SK-N-SH (cell line): Measurements from ENCODE around the gene RGS6. TPM values are rescaled to one million over a fixed set of nuclear protein-coding genes. Genes with fewer than 3 reads are reported as not detected.

Experiments
- CTCF ChIA-PET: fragments of 300-600, 350-600 bp; formaldehyde crosslinking; extraction: SDS; loops from one replicate; lab custom pipeline; 2021; lab: Yijun Ruan, JAX
- POLR2A ChIA-PET: fragments of 350-600 bp; sonication (Branson Sonifier 250); formaldehyde crosslinking; extraction: SDS; loops from one replicate; lab custom pipeline; 2020; ENCODE audit warnings: antibody characterized with exemption, inconsistent platforms; lab: Yijun Ruan, JAX
- DNase-seq: peaks from one replicate; pipeline ENCODE4 v3.0.0; 2012
- H2AFZ ChIP-seq: fragments of 200-600 bp; sonication (generic); 2 replicates; pipeline ENCODE4 v1.8.1; 2016; ENCODE audit warnings: antibody characterized with exemption, mild to moderate bottlenecking, low read depth
- H3F3A ChIP-seq: fragments of 200-600 bp; sonication (generic); replicated peaks from 2 replicates; pipeline ENCODE3; 2016; ENCODE audit warnings: antibody characterized with exemption, mild to moderate bottlenecking; ENCODE audit not compliant: insufficient read depth
- H3K27ac ChIP-seq, 2 experiments: fragments of 200-500 bp in 1 of 2; fragments of 200-600 bp in 1 of 2; sonication (Bioruptor generic) in 1 of 2; sonication (generic), shearing (Covaris generic) in 1 of 2; 2 replicates each; pipeline versions ENCODE4 v1.5.1 to v1.6.1; 2014 to 2016; ENCODE audit warnings: low read depth in 2 of 2, inconsistent platforms in 1 of 2, low read length in 1 of 2, mild to moderate bottlenecking in 1 of 2, mixed read lengths in 1 of 2
- H3K27me3 ChIP-seq: fragments of 200-600 bp; sonication (generic), shearing (Covaris generic); 2 replicates; pipeline ENCODE4 v1.6.1; 2016; ENCODE audit warnings: mixed run types; ENCODE audit not compliant: insufficient read depth
- H3K36me3 ChIP-seq, 2 experiments: fragments of 200-500 bp in 1 of 2; fragments of 200-600 bp in 1 of 2; sonication (Bioruptor generic) in 1 of 2; sonication (generic) in 1 of 2; replicated peaks in 1 of 2; 2 replicates each; pipeline versions ENCODE3 to v1.5.1; 2014 to 2016; ENCODE audit warnings: low read length in 1 of 2, mild to moderate bottlenecking in 1 of 2; ENCODE audit not compliant: insufficient read depth in 2 of 2, control insufficient read depth in 1 of 2
- H3K4me1 ChIP-seq, 2 experiments: fragments of 200-500 bp in 1 of 2; fragments of 200-600 bp in 1 of 2; sonication (Bioruptor generic) in 1 of 2; sonication (generic), shearing (Covaris generic) in 1 of 2; 2 replicates each; pipeline versions ENCODE4 v1.5.1 to v1.6.1; 2014 to 2016; ENCODE audit warnings: low read depth in 1 of 2, low read length in 1 of 2, mixed run types in 1 of 2; ENCODE audit not compliant: insufficient read depth in 2 of 2, control insufficient read depth in 1 of 2
- H3K4me2 ChIP-seq: fragments of 200-600 bp; sonication (generic), shearing (Covaris generic); 2 replicates; pipeline ENCODE4 v1.6.1; 2017; ENCODE audit warnings: mixed run types
- H3K4me3 ChIP-seq, 2 experiments: fragments of 200-500 bp in 1 of 2; fragments of 200-600 bp in 1 of 2; sonication (Bioruptor generic) in 1 of 2; sonication (generic), shearing (Covaris generic) in 1 of 2; 2 replicates each; pipeline versions ENCODE4 v1.5.1 to v1.8.1; 2014 to 2016; ENCODE audit warnings: low read depth in 2 of 2, inconsistent platforms in 1 of 2, low read length in 1 of 2, mild to moderate bottlenecking in 1 of 2, mixed read lengths in 1 of 2, moderate library complexity in 1 of 2
- H3K79me2 ChIP-seq: fragments of 200-600 bp; sonication (generic); 2 replicates; pipeline ENCODE4 v1.8.1; 2017; ENCODE audit warnings: mild to moderate bottlenecking; ENCODE audit not compliant: insufficient read depth
- H3K9ac ChIP-seq: fragments of 200-600 bp; sonication (generic); 2 replicates; pipeline ENCODE4 v1.6.1; 2017; ENCODE audit warnings: mixed run types
- H3K9me2 ChIP-seq: fragments of 200-600 bp; sonication (generic); 2 replicates; pipeline ENCODE4 v1.6.1; 2017; ENCODE audit warnings: mixed run types
- H3K9me3 ChIP-seq: fragments of 200-600 bp; sonication (generic); 2 replicates; pipeline ENCODE4 v1.6.1; 2017; ENCODE audit warnings: mixed run types, mild to moderate bottlenecking, moderate library complexity
- H4K20me1 ChIP-seq: fragments of 200-600 bp; sonication (generic); 2 replicates; pipeline ENCODE4 v1.6.1; 2017; ENCODE audit warnings: mild to moderate bottlenecking, mixed run types; ENCODE audit not compliant: insufficient read depth
- ELF1 ChIP-seq: IDR thresholded peaks from 2 replicates; pipeline ENCODE4 v1.4.0; 2012
- FOXJ3 ChIP-seq: sonication (generic); formaldehyde crosslinking; IDR thresholded peaks from 2 replicates; pipeline ENCODE4 v1.5.1; 2020; ENCODE audit warnings: mild to moderate bottlenecking, missing genetic modification reagents
- FOXM1 ChIP-seq: IDR thresholded peaks from 2 replicates; pipeline ENCODE4 v1.4.0; 2012; ENCODE audit warnings: low read depth, mild to moderate bottlenecking
- GABPA ChIP-seq: IDR thresholded peaks from 2 replicates; pipeline ENCODE4 v1.4.0; 2012; ENCODE audit warnings: low read depth, mild to moderate bottlenecking
- GATA2 ChIP-seq: sonication (generic); formaldehyde crosslinking; IDR thresholded peaks from 2 replicates; pipeline ENCODE4 v1.5.0; 2020; ENCODE audit warnings: mild to moderate bottlenecking, missing genetic modification reagents
- JUND ChIP-seq: IDR thresholded peaks from 2 replicates; pipeline ENCODE4 v1.4.0; 2012
- NRF1 ChIP-seq: IDR thresholded peaks from 2 replicates; pipeline ENCODE4 v1.6.1; 2012; ENCODE audit warnings: low read depth, mild to moderate bottlenecking, low read length
- RAD21 ChIP-seq: IDR thresholded peaks from 2 replicates; pipeline ENCODE4 v1.6.1; 2012; ENCODE audit warnings: mild to moderate bottlenecking, low read length
- RFX5 ChIP-seq: IDR thresholded peaks from 2 replicates; pipeline ENCODE4 v1.6.1; 2012; ENCODE audit warnings: mild to moderate bottlenecking, improper control_type of control experiment, low read length
- RXRA ChIP-seq: IDR thresholded peaks from 2 replicates; pipeline ENCODE4 v1.4.0; 2012; ENCODE audit warnings: low read depth, mild to moderate bottlenecking, borderline replicate concordance
- TCF12 ChIP-seq: IDR thresholded peaks from 2 replicates; pipeline ENCODE4 v1.4.0; 2012
- WGBS: methylation state at CpG from one replicate; pipeline ENCODE4 v1.1.6; 2017; ENCODE audit warnings: low lambda C conversion rate; 5-methylcytosine and 5-hydroxymethylcytosine counted together
- polyA plus RNA-seq, 3 experiments: library from polyadenylated mRNA; depleted of rRNA; stranded (reverse); fragments of >200 nt; gene quantifications; 2 replicates each; pipeline ENCODE4 v1.2.3, GENCODE V29; 2012
- TF ChIP-seq, protein P1 (sequence below): IDR thresholded peaks from 2 replicates; pipeline ENCODE4; 2012
- TF ChIP-seq, protein P2 (sequence below): IDR thresholded peaks from 2 replicates; pipeline ENCODE4 v1.4.0; 2012; ENCODE audit warnings: low read depth, borderline replicate concordance
- TF ChIP-seq, protein P3 (sequence below): fragments of 200-600 bp; sonication (generic); IDR thresholded peaks from 2 replicates; pipeline ENCODE4 v1.6.1; 2017; ENCODE audit warnings: antibody characterized with exemption, mild to moderate bottlenecking, moderate library complexity
- TF ChIP-seq, protein P4 (sequence below): fragments of 150-350 bp; IDR thresholded peaks from 2 replicates; pipeline ENCODE4 v1.6.1; 2017; ENCODE audit warnings: antibody characterized with exemption, low read length, low read depth, borderline replicate concordance

The RGS6 gene
- polyA plus RNA-seq, 1 of the 3 experiments (the other 2 are of a cell fraction): not detected

DNA sequence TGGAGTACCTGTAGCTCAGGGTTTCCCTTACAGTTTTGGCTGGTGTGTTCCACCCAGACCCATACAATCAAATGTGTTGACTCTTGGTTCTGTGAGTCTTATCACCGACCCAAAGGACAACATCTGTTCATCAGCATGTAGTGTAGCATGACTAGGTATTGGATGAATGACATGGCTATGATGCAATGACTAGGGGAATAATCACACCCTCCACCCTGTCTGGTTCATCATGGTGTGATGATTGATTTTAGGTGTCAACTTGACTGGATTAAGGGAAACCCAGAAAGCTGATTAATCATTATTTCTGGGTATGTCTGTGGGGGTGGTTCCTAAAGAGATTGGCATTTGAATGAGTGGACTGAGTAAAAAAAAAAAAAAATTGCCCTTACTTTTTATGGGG lies 650.4 kb downstream of the RGS6 start:
- Histone ChIP-seq H3K9ac (no peak overlapping the region), H3K36me3 (no peaks in the 10 kb centered on the region), H3K79me2 (no peaks in the 10 kb centered on the region), H3K9me3 (no peaks in the 10 kb centered on the region), H2AFZ (no peak overlapping the region), H3F3A (no peaks in the 10 kb centered on the region), H4K20me1 (no peaks in the 10 kb centered on the region), H3K4me2 (no peak overlapping the region), H3K9me2 (no peaks in the 10 kb centered on the region), H3K27ac (no peak overlapping the region), H3K27me3 (peaks cover 5% of the 10 kb centered on the region; the same call in 1 of the 2 replicates), H3K4me1 (peaks cover 0 to 5% of the 10 kb centered on the region in 2 experiments; a peak in 1 of 4 replicates), H3K4me3 (no peak overlapping the region)
- ChIA-PET CTCF (no interaction called here), POLR2A (no interaction called here)
- no peak for DNase-seq
- WGBS: 58% methylated on average over 1 of the region's 1 CpG
- TF ChIP-seq RFX5 (no peak), TCF12 (no peak), NRF1 (no peak), JUND (no peak), GABPA (no peak), GATA2 (no peak), FOXJ3 (no peak), RAD21 (no peak), RXRA (no peak), FOXM1 (no peak), ELF1 (no peak)
- TF ChIP-seq, protein P1, sequence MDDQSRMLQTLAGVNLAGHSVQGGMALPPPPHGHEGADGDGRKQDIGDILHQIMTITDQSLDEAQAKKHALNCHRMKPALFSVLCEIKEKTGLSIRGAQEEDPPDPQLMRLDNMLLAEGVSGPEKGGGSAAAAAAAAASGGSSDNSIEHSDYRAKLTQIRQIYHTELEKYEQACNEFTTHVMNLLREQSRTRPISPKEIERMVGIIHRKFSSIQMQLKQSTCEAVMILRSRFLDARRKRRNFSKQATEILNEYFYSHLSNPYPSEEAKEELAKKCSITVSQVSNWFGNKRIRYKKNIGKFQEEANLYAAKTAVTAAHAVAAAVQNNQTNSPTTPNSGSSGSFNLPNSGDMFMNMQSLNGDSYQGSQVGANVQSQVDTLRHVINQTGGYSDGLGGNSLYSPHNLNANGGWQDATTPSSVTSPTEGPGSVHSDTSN: no peak
- TF ChIP-seq, protein P2, sequence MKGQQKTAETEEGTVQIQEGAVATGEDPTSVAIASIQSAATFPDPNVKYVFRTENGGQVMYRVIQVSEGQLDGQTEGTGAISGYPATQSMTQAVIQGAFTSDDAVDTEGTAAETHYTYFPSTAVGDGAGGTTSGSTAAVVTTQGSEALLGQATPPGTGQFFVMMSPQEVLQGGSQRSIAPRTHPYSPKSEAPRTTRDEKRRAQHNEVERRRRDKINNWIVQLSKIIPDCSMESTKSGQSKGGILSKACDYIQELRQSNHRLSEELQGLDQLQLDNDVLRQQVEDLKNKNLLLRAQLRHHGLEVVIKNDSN: no peak
- TF ChIP-seq, protein P3, sequence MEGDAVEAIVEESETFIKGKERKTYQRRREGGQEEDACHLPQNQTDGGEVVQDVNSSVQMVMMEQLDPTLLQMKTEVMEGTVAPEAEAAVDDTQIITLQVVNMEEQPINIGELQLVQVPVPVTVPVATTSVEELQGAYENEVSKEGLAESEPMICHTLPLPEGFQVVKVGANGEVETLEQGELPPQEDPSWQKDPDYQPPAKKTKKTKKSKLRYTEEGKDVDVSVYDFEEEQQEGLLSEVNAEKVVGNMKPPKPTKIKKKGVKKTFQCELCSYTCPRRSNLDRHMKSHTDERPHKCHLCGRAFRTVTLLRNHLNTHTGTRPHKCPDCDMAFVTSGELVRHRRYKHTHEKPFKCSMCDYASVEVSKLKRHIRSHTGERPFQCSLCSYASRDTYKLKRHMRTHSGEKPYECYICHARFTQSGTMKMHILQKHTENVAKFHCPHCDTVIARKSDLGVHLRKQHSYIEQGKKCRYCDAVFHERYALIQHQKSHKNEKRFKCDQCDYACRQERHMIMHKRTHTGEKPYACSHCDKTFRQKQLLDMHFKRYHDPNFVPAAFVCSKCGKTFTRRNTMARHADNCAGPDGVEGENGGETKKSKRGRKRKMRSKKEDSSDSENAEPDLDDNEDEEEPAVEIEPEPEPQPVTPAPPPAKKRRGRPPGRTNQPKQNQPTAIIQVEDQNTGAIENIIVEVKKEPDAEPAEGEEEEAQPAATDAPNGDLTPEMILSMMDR: no peak
- TF ChIP-seq, protein P4, sequence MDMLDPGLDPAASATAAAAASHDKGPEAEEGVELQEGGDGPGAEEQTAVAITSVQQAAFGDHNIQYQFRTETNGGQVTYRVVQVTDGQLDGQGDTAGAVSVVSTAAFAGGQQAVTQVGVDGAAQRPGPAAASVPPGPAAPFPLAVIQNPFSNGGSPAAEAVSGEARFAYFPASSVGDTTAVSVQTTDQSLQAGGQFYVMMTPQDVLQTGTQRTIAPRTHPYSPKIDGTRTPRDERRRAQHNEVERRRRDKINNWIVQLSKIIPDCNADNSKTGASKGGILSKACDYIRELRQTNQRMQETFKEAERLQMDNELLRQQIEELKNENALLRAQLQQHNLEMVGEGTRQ: no peak
